Measurements from ENCODE around the gene LIMK2.
A peak's percentile ranks its signal among the peaks of the same experiment; 100 is the strongest.

The LIMK2 gene

DNA sequence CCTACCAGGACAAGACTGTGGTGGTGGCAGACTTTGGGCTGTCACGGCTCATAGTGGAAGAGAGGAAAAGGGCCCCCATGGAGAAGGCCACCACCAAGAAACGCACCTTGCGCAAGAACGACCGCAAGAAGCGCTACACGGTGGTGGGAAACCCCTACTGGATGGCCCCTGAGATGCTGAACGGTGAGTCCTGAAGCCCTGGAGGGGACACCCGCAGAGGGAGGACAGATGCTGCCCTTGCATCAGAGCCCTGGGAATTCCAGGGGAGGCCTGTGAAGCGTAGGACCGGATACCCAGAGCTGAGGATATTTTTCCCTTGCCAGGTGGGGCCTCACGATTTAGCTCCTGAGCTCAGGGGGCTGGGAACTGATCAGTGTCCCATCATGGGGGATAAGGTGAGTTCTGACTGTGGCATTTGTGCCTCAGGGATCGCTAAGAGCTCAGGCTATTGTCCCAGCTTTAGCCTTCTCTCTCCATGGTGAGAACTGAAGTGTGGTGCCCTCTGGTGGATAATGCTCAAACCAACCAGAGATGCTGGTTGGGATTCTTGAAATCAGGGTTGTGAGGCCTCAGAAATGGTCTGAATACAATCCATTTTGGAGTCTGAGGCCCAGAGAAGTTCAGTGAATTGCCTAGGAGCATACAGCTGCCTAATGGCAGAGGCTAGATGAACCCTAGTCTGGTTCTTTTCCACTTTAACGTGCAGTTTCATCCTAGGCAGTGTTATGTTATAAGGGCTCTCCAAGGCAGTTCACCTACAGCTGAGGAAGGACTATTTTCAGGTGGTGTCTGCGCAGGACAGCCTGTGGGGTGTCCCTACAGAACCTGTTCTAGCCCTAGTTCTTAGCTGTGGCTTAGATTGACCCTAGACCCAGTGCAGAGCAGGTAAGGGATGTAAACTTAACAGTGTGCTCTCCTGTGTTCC, 60.7 kb downstream of the LIMK2 start:
- DNase-seq (ENCODE audit: low read depth in 2 of 2) = peak in 1 of 2 donors; percentile 20

DNA sequence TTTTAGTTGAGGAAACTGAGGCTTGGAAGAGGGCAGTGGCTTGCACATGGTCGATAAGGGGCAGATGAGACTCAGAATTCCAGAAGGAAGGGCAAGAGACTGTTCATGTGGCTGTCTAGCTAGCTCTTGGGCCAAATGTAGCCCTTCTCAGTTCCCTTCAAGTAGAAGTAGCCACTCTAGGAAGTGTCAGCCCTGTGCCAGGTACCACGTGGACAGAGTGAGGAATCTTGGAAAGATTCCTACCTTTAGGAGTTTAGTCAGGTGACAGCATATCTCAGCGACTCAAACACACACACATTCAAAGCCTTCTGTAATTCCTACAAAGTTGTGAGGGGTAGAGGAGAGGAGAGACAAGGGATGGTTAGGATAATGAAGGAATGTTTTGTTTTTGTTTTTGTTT, 61.9 kb downstream of the LIMK2 start:
- DNase-seq (ENCODE audit: low read depth in 2 of 2) = no peak

DNA sequence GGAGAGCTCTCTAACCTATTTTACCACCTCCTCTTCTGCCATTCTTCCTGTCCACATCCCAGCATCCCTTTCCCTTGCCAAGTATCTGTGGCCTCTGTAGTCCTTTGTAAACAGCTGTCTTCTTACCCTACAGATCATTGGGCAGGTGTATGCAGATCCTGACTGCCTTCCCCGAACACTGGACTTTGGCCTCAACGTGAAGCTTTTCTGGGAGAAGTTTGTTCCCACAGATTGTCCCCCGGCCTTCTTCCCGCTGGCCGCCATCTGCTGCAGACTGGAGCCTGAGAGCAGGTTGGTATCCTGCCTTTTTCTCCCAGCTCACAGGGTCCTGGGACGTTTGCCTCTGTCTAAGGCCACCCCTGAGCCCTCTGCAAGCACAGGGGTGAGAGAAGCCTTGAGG, 62.9 kb downstream of the LIMK2 start:
- DNase-seq (ENCODE audit: low read depth in 2 of 2) = no peak

DNA sequence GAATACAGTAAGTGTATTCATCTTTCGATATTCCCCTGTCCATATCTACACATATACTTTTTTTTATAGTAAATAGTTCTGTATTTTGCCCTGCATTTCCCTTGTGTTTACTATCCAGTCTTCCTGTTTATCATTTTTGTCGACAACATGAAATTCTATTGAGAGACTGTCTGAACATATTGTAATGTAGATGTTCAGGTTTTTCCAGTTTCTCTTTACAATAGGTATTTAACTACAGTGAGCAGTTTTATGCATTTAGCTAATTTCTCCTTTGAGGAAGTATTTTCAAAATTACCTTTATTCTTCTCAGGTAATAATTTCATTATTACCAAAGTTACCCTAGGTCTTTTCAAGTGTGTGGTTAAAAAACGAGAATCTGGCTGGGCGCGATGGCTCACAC, 63.5 kb downstream of the LIMK2 start:
- DNase-seq (ENCODE audit: low read depth in 2 of 2) = no peak

DNA sequence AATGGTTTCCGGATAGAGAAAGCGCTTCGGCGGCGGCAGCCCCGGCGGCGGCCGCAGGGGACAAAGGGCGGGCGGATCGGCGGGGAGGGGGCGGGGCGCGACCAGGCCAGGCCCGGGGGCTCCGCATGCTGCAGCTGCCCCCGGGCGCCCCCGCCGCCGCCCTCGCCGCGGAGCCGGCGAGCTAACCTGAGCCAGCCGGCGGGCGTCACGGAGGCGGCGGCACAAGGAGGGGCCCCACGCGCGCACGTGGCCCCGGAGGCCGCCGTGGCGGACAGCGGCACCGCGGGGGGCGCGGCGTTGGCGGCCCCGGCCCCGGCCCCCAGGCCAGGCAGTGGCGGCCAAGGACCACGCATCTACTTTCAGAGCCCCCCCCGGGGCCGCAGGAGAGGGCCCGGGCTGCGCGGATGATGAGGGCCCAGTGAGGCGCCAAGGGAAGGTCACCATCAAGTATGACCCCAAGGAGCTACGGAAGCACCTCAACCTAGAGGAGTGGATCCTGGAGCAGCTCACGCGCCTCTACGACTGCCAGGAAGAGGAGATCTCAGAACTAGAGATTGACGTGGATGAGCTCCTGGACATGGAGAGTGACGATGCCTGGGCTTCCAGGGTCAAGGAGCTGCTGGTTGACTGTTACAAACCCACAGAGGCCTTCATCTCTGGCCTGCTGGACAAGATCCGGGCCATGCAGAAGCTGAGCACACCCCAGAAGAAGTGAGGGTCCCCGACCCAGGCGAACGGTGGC, 64.5 kb downstream of the LIMK2 start:
- DNase-seq (ENCODE audit: low read depth in 2 of 2) = no peak

DNA sequence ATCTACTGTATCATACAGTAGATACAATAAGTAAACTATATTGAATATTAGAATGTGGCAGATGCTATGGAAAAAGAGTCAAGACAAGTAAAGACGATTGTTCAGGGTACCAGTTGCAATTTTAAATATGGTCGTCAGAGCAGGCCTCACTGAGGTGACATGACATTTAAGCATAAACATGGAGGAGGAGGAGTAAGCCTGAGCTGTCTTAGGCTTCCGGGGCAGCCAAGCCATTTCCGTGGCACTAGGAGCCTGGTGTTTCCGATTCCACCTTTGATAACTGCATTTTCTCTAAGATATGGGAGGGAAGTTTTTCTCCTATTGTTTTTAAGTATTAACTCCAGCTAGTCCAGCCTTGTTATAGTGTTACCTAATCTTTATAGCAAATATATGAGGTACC, 65.6 kb downstream of the LIMK2 start:
- DNase-seq (ENCODE audit: low read depth in 2 of 2) = no peak

DNA sequence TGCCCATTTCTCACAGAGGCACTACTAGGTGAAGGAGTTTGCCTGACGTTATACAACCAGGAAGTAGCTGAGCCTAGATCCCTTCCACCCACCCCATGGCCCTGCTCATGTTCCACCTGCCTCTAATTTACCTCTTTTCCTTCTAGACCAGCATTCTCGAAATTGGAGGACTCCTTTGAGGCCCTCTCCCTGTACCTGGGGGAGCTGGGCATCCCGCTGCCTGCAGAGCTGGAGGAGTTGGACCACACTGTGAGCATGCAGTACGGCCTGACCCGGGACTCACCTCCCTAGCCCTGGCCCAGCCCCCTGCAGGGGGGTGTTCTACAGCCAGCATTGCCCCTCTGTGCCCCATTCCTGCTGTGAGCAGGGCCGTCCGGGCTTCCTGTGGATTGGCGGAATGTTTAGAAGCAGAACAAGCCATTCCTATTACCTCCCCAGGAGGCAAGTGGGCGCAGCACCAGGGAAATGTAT, 66.1 kb downstream of the LIMK2 start:
- no peak for DNase-seq (ENCODE audit: low read depth in 2 of 2)

DNA sequence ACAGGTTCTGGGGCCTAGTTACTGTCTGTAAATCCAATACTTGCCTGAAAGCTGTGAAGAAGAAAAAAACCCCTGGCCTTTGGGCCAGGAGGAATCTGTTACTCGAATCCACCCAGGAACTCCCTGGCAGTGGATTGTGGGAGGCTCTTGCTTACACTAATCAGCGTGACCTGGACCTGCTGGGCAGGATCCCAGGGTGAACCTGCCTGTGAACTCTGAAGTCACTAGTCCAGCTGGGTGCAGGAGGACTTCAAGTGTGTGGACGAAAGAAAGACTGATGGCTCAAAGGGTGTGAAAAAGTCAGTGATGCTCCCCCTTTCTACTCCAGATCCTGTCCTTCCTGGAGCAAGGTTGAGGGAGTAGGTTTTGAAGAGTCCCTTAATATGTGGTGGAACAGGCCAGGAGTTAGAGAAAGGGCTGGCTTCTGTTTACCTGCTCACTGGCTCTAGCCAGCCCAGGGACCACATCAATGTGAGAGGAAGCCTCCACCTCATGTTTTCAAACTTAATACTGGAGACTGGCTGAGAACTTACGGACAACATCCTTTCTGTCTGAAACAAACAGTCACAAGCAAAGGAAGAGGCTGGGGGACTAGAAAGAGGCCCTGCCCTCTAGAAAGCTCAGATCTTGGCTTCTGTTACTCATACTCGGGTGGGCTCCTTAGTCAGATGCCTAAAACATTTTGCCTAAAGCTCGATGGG, 66.7 kb downstream of the LIMK2 start:
- DNase-seq (ENCODE audit: low read depth in 2 of 2) = no peak

DNA sequence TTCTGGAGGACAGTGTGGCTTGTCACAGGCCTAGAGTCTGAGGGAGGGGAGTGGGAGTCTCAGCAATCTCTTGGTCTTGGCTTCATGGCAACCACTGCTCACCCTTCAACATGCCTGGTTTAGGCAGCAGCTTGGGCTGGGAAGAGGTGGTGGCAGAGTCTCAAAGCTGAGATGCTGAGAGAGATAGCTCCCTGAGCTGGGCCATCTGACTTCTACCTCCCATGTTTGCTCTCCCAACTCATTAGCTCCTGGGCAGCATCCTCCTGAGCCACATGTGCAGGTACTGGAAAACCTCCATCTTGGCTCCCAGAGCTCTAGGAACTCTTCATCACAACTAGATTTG, 67.2 kb downstream of the LIMK2 start:
- DNase-seq (ENCODE audit: low read depth in 2 of 2) = no peak

DNA sequence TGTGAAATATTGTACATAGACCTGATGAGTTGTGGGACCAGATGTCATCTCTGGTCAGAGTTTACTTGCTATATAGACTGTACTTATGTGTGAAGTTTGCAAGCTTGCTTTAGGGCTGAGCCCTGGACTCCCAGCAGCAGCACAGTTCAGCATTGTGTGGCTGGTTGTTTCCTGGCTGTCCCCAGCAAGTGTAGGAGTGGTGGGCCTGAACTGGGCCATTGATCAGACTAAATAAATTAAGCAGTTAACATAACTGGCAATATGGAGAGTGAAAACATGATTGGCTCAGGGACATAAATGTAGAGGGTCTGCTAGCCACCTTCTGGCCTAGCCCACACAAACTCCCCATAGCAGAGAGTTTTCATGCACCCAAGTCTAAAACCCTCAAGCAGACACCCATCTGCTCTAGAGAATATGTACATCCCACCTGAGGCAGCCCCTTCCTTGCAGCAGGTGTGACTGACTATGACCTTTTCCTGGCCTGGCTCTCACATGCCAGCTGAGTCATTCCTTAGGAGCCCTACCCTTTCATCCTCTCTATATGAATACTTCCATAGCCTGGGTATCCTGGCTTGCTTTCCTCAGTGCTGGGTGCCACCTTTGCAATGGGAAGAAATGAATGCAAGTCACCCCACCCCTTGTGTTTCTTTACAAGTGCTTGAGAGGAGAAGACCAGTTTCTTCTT, 67.9 kb downstream of the LIMK2 start:
- no peak for DNase-seq (ENCODE audit: low read depth in 2 of 2)

DNA sequence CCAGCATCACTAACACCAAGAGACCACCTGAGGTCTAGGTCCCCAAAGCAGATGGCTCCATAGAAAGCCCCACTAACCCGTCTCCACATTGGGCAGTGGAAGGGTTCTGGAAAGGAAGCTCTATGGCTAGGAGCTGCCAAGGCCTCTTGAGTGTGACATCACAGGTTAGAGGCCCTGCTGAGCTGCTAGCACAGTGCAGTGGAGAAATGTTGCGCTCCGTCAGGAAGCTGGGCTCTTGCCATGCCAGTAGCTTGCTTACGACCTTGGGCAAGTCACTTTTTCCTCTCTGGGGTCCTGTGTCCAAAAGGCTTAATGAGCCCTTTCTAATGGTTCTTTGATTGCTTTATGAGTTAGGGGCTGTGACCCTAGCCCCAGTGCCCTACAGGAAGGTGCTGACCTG, 69.6 kb downstream of the LIMK2 start:
- DNase-seq (ENCODE audit: low read depth in 2 of 2) = no peak

DNA sequence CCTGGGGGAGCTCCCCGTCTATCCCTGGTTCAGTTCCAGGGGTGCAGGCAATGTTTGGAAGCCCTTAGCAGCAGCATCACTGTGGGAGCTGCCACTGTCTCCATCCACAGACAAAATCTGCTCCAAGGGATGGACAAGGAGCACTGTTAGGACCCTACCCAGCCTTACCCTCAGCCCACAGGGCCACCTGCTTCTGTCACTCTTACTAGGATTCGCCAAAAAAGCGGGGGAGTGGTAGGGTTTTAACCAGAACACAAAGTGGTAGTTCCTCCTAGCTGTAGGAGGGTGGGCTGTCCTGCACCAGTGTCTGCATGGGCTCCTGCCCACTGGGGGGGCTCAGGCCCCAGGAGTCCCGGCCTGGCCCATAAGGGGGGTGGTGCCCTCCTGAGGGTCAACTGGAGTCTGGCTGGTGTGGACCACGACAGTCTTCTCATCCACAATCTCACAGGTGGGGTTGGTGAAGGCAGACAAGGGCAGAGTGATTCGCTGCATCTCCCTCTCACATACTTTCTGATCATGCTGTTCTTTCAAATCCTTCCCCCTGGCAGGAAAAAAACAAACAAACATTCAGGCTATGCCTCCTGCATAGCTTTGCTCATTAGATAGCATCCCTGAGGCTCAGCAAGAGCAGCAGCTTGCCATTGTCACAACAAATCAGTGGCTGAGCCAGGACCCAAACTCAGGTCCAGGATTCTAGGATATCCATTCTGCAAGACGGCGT, 70.8 kb downstream of the LIMK2 start:
- DNase-seq (ENCODE audit: low read depth in 2 of 2) = no peak

DNA sequence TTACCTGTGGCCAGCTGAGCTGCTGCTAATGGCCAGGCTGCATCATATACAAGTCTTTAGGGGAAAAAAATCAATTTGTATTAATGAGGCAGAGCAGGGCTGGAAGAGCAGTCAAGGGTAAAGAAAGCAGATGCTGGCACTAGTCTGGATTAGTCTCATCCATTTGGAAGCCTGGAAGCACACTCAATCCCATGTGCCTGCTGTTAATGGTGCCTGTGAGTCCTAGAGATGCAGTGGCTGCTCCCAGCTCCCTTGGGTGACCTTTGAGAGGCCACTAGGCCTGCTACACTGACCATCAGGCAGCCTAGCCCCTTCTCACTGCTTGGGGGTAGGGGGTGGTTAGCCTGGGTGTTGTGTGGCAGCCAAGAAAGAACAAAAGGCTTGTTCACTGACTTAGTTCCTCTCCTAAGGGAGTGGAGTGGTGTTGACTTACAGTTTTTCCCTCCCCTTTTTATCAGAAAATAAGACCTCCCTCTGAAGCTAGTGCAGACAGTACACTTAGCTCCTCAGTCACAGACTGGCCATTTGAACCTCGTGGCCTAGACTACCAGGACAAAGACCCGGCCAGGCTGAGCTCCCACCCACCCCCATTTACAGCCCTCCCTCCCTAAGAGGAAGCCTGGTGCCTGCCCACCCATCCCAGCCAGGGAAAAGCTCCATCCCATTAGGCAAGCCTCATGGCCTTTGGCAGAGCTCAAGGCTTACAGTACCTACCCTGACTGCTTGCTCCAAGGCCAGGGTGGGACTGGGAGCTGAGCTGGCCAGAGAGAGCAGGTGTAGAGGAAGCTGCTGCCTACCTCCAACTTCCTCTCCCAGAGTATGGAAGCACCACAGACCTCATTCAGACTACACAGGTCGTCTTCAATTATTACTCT, 72.4 kb downstream of the LIMK2 start:
- no peak for DNase-seq (ENCODE audit: low read depth in 2 of 2)

DNA sequence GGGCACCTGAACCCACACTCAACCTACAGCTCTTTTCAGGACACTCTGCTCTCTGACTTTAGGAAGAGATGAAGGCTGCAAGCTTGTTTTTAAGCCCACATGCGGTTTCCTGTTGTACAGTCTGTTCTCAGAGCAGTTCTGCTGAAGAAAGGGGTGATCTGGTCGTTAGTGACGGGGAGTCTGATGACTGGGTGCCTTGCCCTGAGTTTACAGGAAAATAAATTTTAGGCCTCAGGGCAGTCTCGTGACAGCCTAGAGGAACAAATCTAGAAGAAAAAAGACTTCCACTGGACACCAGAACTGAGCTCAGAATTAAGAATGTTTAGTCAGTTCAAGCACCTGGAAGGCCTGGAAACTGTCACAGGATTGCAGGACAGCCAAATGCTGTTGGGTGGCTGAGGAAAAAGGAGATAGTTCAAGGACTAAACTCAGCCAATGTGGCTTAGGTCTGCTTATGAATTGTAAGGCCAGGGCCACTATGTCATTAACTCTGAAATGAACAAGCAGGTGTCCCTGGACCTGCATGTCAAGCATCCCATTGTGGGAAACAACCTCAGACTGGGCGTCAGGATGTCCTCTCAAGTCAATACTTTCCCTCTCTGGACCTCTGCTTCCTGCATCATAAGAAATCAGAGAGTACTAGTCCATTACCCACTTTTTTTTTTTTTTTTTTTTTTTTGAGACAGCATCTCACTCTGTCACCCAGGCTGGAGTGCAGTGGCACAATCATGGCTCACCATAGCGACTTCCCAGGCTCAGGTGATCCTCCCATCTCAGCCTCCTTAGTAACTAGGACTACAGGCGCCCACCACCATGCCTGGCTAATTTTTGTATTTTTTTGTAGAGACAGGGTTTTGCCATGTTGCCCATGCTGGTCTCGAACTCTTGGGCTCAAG, 74.5 kb downstream of the LIMK2 start:
- peak; percentile 27 to 56 for DNase-seq (ENCODE audit: low read depth in 2 of 2)

DNA sequence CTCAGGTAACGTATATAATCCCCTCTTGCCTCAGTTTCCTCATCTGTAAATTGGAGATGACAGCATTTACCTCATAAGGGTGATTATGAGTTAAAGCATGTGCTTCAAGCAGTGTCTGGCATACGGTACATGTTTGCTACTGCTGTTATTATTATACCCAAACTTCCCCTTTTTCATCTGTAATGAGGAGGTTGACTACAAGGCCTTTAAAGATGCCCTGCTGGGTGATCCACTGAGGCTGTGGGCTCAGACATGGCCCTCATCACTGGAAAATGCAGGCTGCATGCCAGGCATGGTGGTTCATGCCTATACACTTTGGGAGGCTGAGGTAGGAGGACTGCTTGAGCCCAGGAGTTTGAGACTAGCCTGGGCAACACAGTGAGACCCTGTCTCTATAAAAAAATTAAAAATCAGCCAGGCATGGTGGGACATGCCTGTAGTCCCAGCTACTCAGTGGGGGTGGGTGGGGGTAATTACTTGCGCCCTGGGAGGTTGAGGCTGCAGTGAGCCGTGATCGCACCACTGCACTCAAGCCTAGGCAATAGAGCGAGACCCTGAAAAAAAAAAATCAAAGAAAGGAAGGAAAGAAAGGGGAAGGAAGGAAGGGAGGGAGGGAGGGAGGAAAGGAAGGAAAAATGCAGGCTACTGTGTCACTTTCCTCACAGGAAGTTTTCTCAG, 75.9 kb downstream of the LIMK2 start:
- DNase-seq (ENCODE audit: low read depth in 2 of 2) = no peak

DNA sequence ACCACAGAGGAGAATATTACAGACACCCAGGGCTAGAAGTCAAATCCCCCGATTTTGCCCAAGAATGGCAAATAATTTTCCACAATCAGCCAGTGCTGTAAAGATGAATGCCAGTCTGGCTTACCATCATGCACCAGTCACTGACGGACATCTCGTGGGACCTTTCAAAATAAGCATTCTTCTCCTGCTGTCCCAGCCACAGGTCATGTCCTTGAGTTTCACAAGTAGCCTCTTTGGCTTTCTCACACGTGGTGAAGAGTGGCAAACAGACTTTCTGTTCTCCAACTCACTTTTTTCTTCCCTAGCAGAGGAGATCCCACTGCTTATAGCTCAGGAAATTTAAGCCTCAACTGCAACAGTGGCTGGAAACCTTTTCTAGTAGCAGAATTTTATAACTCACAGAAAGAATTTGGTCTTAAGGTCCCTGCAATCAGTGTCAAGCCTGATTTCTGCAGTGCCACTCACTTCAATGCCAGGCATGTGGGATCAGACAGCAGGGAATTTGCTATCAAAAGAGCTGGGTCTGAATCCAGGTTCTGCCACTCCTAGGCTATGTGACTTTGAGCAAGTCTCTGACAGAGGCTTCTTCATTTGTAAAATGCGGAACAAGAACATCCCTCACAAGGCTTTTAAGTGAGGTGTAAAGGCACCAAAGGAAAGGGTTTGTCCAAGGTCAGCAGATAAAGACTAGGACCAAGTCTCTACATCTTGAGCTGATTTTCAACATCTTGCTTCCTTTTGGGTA, 76.6 kb downstream of the LIMK2 start:
- no peak for DNase-seq (ENCODE audit: low read depth in 2 of 2)

DNA sequence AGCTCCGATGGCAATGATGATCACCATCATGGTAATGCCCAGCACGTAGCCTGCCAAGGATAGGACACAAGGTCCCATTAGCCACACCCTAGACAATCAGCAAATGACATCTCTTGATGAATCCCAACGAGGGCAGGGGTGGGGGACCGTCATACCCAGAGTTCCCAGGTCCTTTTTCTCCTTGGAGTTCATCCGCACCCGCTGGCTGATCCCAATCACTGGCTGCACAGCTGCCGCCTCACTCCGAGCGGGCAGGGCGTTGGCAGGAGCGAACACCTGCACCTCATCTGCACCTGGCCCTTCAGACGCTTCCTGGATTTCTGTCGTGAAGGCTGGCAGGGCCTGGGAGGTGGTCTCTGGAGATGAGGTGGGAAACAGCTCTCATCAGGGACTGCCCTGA, 77.2 kb downstream of the LIMK2 start:
- no peak for DNase-seq (ENCODE audit: low read depth in 2 of 2)
